Measurements from ENCODE around the gene MROH2A. TPM values are rescaled to one million over a fixed set of nuclear protein-coding genes. Genes with fewer than 3 reads are reported as not detected.

MROH2A gene
- total RNA-seq, 1 experiment from 2014 or later: not detected

DNA sequence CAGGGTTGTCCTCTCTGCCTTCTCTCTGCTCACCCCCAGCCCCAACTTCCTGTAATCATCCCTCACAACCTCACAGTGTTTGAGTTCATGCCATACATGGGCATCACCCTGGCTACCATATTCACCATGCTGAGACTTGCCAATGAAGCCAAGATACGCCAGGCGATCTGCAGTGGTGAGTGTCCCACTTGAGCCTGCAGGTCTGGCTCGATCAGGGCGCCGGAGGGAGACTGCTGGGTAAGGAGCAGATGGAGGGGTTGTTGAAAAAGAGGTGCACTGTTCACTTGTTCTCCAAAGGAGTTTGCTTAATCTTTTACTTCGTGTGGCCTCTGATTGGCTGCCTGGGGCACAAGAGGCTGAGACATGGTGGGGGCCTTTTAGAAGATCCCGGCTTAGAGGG is 14.6 kb downstream of the MROH2A start:
- H3K4me3 ChIP-seq (replicated peaks in 1 of 2; ENCODE audit: low read depth in 1 of 2, low read length in 2 of 2): no peak overlapping the region
- intact Hi-C loops (cut with micrococcal nuclease): no loop called here
- no peaks in the 10 kb centered on the region for H4K20me1 ChIP-seq (ENCODE audit: insufficient read depth)
- H3K9me3 ChIP-seq (ENCODE audit: control insufficient read depth in 1 of 2, insufficient read depth in 1 of 2, low read depth in 1 of 2, low read length in 2 of 2): no peaks in the 10 kb centered on the region
- DNase-seq (ENCODE audit: low read depth, low spot score) (no peak), ATAC-seq (no peak)
- TF ChIP-seq ZNF274 (IDR thresholded peaks at IDR 0.05; ENCODE audit: low read depth, low read length) (no peak), EZH2 (IDR thresholded peaks at IDR 0.05) (no peak), EGR1 (IDR thresholded peaks at IDR 0.05; ENCODE audit: low read depth) (no peak), SIN3A (IDR thresholded peaks at IDR 0.05; ENCODE audit: low read depth) (no peak), YY1 (IDR thresholded peaks at IDR 0.05; ENCODE audit: extremely low read depth, insufficient replicate concordance, low read depth, low read length) (no peak), POLR2A (IDR thresholded peaks at IDR 0.05; ENCODE audit: borderline replicate concordance, extremely low read depth, insufficient read depth, insufficient read length) (no peak), FOSL1 (IDR thresholded peaks at IDR 0.05; ENCODE audit: low read depth) (no peak), TCF7L2 (IDR thresholded peaks at IDR 0.05; ENCODE audit: borderline replicate concordance, extremely low read depth, insufficient read depth, insufficient read length) (no peak)
- TF ChIP-seq, protein P1, sequence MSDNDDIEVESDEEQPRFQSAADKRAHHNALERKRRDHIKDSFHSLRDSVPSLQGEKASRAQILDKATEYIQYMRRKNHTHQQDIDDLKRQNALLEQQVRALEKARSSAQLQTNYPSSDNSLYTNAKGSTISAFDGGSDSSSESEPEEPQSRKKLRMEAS (IDR thresholded peaks at IDR 0.05): no peak
- RAD21 ChIA-PET (ENCODE audit: low non-redundant PET in 1 of 2, low total read pairs in 2 of 2, uncharacterized antibody in 2 of 2, unreplicated experiment in 2 of 2): no interaction called here
- no peak overlapping the region for H3K9ac ChIP-seq (ENCODE audit: low read length)
- CTCF ChIA-PET: no interaction called here
- H3K36me3 ChIP-seq (ENCODE audit: control insufficient read depth in 1 of 2, insufficient read depth in 2 of 2, low read length in 2 of 2): no peaks in the 10 kb centered on the region
- no TSS peak for BruUV-seq (replicated peaks)
- no peaks in the 10 kb centered on the region for H3K79me2 ChIP-seq (ENCODE audit: insufficient read depth, low read length)
- H3K9me2 ChIP-seq (ENCODE audit: insufficient read depth): no peaks in the 10 kb centered on the region
- H3K4me2 ChIP-seq (ENCODE audit: low read length): no peak overlapping the region
- no peak overlapping the region for H3K27ac ChIP-seq (ENCODE audit: low read depth, low read length)
- no peak overlapping the region for H2AFZ ChIP-seq (ENCODE audit: low read depth, low read length, poor library complexity, severe bottlenecking)
- H3K27me3 ChIP-seq (ENCODE audit: insufficient read depth, low read length): no peaks in the 10 kb centered on the region
- H3K4me1 ChIP-seq (ENCODE audit: control insufficient read depth in 1 of 2, insufficient read depth in 2 of 2, low read length in 2 of 2): no peaks in the 10 kb centered on the region
- POLR2A ChIA-PET: no interaction called here

DNA sequence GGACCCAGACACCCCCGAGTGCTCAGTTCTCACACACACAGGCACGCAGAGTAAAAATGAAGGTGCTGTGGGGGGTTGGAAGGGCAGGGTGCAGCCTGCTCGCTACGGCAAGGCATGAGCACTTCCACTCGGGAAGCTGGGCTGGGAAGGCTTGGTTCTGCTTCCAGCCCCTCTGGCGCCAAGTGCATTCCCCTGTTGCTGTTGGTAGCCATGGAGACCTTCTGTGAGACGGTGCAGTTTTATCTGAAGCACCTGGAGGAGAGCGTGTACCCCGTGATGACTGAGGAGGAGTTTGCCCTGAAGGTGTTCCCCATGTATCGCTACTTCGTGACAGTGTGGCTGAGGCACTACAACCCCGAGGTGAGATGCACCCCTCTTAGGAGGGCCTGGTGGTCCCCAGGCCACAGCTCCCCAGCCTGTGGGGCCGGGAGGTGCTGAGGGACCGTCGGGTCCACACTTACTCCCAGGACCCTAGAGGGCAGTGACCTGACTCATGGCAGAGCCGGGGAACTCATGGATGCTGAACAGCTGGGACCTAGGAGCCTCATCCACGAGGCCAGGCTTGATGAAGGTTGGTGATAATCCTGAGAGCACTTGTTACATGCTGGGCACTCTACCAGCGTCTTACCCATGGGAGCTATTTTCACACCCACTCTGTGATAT is 15.5 kb downstream of the MROH2A start:
- no TSS peak for BruUV-seq (replicated peaks)
- H3K4me1 ChIP-seq (ENCODE audit: control insufficient read depth in 1 of 2, insufficient read depth in 2 of 2, low read length in 2 of 2): no peaks in the 10 kb centered on the region
- H3K4me2 ChIP-seq (ENCODE audit: low read length): no peak overlapping the region
- H4K20me1 ChIP-seq (ENCODE audit: insufficient read depth): no peaks in the 10 kb centered on the region
- no peak overlapping the region for H3K9ac ChIP-seq (ENCODE audit: low read length)
- H2AFZ ChIP-seq (ENCODE audit: low read depth, low read length, poor library complexity, severe bottlenecking): no peak overlapping the region
- CTCF ChIA-PET: no interaction called here
- H3K36me3 ChIP-seq (ENCODE audit: control insufficient read depth in 1 of 2, insufficient read depth in 2 of 2, low read length in 2 of 2): no peaks in the 10 kb centered on the region
- H3K9me3 ChIP-seq (ENCODE audit: control insufficient read depth in 1 of 2, insufficient read depth in 1 of 2, low read depth in 1 of 2, low read length in 2 of 2): no peaks in the 10 kb centered on the region
- no peak overlapping the region for H3K4me3 ChIP-seq (replicated peaks in 1 of 2; ENCODE audit: low read depth in 1 of 2, low read length in 2 of 2)
- RAD21 ChIA-PET (ENCODE audit: low non-redundant PET in 1 of 2, low total read pairs in 2 of 2, uncharacterized antibody in 2 of 2, unreplicated experiment in 2 of 2): no interaction called here
- DNase-seq (ENCODE audit: low read depth, low spot score): no peak
- no peaks in the 10 kb centered on the region for H3K79me2 ChIP-seq (ENCODE audit: insufficient read depth, low read length)
- no peak overlapping the region for H3K27ac ChIP-seq (ENCODE audit: low read depth, low read length)
- POLR2A ChIA-PET: no interaction called here
- H3K27me3 ChIP-seq (ENCODE audit: insufficient read depth, low read length): no peaks in the 10 kb centered on the region
- H3K9me2 ChIP-seq (ENCODE audit: insufficient read depth): no peaks in the 10 kb centered on the region
- no peak for ATAC-seq
- intact Hi-C loops (cut with micrococcal nuclease): no loop called here
- TF ChIP-seq RAD21 (IDR thresholded peaks at IDR 0.05; ENCODE audit: low read depth): no peak
- TF ChIP-seq, protein P2, sequence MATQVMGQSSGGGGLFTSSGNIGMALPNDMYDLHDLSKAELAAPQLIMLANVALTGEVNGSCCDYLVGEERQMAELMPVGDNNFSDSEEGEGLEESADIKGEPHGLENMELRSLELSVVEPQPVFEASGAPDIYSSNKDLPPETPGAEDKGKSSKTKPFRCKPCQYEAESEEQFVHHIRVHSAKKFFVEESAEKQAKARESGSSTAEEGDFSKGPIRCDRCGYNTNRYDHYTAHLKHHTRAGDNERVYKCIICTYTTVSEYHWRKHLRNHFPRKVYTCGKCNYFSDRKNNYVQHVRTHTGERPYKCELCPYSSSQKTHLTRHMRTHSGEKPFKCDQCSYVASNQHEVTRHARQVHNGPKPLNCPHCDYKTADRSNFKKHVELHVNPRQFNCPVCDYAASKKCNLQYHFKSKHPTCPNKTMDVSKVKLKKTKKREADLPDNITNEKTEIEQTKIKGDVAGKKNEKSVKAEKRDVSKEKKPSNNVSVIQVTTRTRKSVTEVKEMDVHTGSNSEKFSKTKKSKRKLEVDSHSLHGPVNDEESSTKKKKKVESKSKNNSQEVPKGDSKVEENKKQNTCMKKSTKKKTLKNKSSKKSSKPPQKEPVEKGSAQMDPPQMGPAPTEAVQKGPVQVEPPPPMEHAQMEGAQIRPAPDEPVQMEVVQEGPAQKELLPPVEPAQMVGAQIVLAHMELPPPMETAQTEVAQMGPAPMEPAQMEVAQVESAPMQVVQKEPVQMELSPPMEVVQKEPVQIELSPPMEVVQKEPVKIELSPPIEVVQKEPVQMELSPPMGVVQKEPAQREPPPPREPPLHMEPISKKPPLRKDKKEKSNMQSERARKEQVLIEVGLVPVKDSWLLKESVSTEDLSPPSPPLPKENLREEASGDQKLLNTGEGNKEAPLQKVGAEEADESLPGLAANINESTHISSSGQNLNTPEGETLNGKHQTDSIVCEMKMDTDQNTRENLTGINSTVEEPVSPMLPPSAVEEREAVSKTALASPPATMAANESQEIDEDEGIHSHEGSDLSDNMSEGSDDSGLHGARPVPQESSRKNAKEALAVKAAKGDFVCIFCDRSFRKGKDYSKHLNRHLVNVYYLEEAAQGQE (IDR thresholded peaks at IDR 0.05; ENCODE audit: low read depth): no peak
- TF ChIP-seq JUND (IDR thresholded peaks at IDR 0.05): no peak
- TF ChIP-seq, protein P3, sequence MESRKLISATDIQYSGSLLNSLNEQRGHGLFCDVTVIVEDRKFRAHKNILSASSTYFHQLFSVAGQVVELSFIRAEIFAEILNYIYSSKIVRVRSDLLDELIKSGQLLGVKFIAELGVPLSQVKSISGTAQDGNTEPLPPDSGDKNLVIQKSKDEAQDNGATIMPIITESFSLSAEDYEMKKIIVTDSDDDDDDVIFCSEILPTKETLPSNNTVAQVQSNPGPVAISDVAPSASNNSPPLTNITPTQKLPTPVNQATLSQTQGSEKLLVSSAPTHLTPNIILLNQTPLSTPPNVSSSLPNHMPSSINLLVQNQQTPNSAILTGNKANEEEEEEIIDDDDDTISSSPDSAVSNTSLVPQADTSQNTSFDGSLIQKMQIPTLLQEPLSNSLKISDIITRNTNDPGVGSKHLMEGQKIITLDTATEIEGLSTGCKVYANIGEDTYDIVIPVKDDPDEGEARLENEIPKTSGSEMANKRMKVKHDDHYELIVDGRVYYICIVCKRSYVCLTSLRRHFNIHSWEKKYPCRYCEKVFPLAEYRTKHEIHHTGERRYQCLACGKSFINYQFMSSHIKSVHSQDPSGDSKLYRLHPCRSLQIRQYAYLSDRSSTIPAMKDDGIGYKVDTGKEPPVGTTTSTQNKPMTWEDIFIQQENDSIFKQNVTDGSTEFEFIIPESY (IDR thresholded peaks at IDR 0.05; ENCODE audit: extremely low read depth, insufficient replicate concordance, low read length): no peak
- TF ChIP-seq ZNF274 (IDR thresholded peaks at IDR 0.05; ENCODE audit: low read depth, low read length): no peak
- no peak for TF ChIP-seq CEBPB (IDR thresholded peaks at IDR 0.05; ENCODE audit: low read depth)
- no peak for TF ChIP-seq ELF1 (IDR thresholded peaks at IDR 0.05; ENCODE audit: borderline replicate concordance, low read depth)
- no peak for TF ChIP-seq FOSL1 (IDR thresholded peaks at IDR 0.05; ENCODE audit: low read depth)
- no peak for TF ChIP-seq EZH2phosphoT487 (IDR thresholded peaks at IDR 0.05; ENCODE audit: borderline replicate concordance)

Measured in HCT116 (cell line).